NCI-H1105 treated with DMSO at 0.1 percent for 48 hours (cell line): ENCODE results near the gene MAP3K1.
"Not testable (repeated sequence)": the region's sequence is repeated elsewhere in the genome, so short reads cannot be mapped to it uniquely, and the experiment has no call there.

Source experiments
- DNase-seq: peaks from one replicate; lab custom pipeline; 2025; lab: John Stamatoyannopoulos, UW

MAP3K1 gene

DNA sequence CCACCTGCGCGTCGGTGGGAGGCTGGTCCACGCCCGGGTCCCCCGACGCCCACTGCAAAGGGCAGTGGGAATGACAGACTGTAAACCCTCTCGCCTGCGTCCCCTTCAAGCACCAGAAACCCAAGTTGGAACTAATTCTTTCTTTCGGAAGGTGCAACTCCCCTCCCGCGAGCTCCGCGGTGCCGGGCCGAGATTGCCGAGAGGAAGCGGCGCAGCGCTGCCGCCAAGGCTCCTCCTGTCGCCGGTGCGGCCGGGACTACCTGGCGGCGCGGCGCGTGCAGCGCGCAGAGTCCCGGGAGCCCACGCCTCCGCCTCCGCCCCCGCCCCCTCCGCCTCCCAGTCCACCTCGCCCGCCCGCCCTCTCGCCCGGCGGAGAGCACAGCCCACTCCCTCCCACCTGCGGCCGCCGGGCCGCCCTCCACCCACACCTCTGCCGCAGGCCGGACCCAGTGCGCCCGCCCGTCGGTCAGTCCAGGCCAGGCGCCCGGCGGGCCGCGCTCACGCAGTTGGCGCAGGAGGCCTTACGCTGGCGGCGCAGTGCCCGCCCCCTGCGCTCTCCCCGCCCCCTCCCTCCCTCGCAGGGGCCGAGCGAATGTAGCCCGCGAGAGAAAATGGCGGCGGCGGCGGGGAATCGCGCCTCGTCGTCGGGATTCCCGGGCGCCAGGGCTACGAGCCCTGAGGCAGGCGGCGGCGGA is at the start of gene MAP3K1:
Gene MAP3K1, plus strand, starts transcription at position 587 of the 695 bp plus-strand sequence. Its CDS starts 25 bp downstream, at position 612.
- peak; percentile 59 for DNase-seq

DNA sequence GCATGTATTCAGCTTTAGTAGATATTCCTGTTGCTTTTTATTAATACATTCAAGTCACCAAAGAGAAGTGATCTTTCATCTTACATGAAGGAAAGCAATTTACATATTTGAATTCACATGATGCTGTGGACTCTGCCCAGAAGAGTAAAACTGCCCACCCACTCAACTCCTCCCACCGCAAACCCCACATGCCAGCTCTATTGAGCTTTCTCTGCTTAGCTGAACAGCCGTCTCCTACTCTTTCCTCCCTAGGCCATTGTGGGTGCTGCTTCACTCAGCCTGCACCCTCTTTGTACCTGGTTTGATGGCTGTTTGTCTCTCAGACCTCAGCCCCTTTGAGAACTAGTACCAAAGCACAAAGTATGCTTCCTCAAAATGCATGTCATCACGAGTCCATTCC is 48.4 kb upstream of the MAP3K1 start:
- no peak for DNase-seq

DNA sequence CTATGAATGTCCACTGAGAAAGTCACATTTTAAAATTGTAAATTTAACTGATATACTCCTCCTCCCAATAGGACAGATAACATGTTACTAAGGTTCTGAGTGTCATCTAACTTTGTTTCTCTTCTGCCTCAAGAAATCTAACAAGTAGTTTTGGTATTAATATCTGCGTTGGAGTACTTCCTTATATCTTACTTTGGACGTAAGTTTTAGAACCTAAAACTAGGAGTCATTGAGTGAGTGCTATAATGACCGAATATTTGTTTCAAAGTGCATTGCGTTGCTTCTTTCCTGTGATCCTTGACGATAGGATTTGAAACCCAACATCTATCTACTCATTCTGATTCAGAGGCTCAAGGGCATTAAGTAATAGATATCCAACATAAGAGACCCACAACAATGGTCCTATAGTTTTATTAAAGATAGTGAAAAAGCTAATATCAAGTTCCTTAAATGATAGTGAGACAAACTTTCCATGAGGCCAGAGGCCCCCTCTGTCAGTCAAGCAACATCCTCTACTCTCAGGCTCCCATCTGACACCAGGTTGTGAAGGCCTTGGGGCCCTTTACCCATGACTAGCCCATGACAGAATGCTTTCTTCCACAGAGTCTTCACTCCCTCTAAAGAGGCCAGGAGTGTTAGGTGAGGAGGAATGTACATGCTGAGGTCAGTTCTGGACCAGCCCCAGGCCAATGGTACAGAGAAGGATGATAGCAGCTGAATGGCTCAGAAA is 45.3 kb upstream of the MAP3K1 start:
- DNase-seq, result no peak

GRCh38 chr5:56772767-56773166 is 42.6 kb upstream of the MAP3K1 start:
- DNase-seq, result no peak

GRCh38 chr5:56774957-56775356 is 40.4 kb upstream of the MAP3K1 start:
- no peak for DNase-seq

DNA sequence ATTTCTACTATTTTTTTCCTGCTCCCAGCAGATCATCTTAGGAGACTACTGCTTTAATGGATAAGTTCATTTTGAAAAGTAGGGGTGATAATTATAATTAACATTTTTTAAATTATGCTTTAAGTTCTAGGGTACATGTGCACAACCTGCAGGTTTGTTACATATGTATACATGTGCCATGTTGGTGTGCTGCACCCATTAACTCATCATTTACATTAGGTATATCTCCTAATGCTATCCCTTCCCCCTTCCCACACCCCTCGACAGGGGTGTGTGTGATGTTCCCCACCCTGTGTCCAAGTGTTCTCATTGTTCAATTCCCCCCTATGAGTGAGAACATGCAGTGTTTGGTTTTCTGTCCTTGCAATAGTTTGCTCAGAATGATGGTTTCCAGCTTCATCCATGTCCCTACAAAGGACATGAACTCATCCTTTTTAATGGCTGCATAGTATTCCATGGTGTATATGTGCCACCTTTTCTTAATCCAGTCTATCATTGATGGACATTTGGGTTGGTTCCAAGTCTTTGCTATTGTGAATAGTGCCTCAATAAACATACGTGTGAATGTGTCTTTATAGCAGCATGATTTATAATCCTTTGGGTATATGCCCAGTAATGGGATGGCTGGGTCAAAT is 39.0 kb upstream of the MAP3K1 start:
- not testable (repeated sequence) for DNase-seq

DNA sequence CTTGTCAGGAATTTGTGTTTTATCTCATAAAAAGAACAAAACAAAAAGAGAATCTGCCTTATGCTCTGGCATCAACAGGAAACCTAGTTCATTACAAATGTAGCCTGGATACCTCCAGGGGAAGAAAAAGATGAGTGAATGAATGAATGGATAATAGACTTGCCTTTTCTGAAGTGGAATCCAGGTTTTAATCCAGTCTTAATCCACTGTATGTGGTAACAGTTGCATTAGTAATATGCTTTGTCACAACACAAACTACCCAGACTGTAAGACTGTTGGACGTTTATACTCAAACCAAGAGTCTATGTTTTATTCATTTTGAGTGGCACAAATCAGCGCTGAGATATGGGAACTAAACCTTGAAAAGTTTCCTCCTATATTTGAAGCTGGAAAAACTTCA is 32.1 kb upstream of the MAP3K1 start:
- no peak for DNase-seq

- DNase-seq, result no peak
Measured at GRCh38 chr5:56786346-56786745, 29.0 kb upstream of the MAP3K1 start.

DNA sequence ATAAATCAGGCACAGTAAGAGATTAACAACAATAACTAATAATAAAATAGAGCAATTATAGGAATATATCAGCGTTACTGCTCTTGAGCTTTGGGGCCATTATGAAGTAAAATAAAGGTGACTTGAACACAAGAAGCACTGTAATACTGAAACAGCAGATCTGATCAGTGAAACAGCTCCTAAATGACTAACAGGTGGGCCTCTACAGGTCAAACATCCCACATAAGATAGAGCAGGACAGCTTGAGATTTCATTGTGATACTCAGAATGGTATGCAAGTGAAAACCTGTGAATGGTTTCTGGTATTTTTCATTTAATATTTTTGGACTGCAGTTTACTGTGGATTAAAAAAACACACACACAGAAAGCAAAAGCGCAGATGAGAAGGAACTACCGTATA is 24.0 kb upstream of the MAP3K1 start:
- no peak for DNase-seq

DNA sequence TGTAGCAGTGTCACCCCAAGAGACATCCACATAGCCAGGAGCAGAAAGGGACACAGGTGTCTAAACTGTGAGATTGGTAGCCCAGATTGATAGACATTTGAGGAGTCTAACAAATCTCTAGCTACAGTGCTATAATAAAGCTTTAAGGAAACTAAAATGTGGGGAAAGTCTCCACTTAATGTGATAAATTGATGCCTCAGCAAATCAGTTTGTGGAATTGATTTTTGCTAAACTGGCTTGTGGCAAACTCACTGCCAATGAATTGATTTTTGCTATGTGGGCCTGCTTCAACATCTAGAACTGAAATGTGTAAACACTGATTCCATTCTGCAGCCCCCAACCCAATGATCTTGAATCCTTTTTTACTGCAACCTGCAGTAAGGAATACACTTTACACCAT is 16.8 kb upstream of the MAP3K1 start:
- no peak for DNase-seq

- no peak for DNase-seq
Measured at GRCh38 chr5:56800186-56800585, 15.2 kb upstream of the MAP3K1 start.

DNA sequence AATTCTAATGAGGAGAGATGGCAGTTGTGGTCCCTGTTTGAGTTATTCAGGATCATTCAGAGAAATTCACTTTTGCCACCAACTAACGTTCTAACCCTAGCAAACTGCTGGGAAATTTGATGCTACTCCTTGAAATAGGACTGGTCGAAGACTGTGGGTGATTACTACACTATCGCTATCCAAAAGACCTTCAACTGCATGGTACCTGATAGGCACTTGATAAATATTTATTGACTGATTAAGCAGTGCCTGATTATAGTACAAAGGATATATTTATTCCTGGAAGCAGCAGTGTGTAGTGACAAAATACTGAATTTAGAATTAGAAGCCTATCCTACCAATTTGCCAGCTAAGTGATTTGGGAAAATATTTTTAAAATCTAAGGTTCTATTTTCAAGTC is 14.1 kb upstream of the MAP3K1 start:
- DNase-seq, result no peak

GRCh38 chr5:56802205-56802604 is 13.1 kb upstream of the MAP3K1 start:
- DNase-seq, result no peak

- DNase-seq, result no peak
Measured at GRCh38 chr5:56803025-56803424, 12.3 kb upstream of the MAP3K1 start.

GRCh38 chr5:56803894-56804293 is 11.5 kb upstream of the MAP3K1 start:
- no peak for DNase-seq

GRCh38 chr5:56807679-56808078 is 7.7 kb upstream of the MAP3K1 start:
- DNase-seq, result no peak

DNA sequence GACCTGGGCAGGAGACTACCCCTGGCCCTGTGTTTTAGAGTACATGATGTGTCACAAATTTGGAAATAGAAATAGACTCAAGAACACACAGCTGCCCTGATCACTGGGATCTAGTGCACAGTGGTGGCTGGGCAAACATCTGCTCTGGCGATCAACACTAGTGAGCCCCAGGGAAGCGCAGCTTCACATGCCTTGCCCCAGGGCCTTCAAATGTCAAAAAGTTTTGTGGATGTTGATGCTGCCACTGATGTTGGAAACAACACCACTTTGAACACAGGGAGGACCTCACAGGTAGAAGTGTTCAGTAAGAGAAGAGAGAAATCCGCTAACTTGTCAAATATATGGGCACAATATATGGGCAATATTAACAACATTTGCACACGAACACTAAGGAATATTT is 7.1 kb upstream of the MAP3K1 start:
- DNase-seq, result no peak

DNA sequence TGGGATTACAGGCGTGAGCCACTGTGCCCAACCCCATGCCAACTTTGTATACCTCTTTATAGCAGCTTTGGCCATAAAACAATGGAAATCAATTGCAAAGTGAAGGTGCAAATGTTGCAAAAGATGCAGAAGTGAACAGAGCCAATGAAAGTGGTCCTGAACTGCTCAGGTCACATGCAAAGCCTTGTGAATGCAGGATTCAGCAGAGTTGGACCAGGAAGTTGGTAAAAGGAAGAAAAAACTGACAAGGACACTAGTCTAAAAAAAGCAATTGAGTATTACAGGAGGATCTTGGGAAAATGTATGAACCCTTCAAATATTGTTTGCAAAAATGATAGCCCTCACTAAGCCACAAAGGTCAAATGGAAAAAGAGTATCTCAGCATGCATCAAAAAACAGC is 4.5 kb upstream of the MAP3K1 start:
- no peak for DNase-seq

GRCh38 chr5:56812110-56812509 is 3.2 kb upstream of the MAP3K1 start:
- DNase-seq, result no peak

- no peak for DNase-seq
Measured at GRCh38 chr5:56813302-56813701, 2.0 kb upstream of the MAP3K1 start.

DNA sequence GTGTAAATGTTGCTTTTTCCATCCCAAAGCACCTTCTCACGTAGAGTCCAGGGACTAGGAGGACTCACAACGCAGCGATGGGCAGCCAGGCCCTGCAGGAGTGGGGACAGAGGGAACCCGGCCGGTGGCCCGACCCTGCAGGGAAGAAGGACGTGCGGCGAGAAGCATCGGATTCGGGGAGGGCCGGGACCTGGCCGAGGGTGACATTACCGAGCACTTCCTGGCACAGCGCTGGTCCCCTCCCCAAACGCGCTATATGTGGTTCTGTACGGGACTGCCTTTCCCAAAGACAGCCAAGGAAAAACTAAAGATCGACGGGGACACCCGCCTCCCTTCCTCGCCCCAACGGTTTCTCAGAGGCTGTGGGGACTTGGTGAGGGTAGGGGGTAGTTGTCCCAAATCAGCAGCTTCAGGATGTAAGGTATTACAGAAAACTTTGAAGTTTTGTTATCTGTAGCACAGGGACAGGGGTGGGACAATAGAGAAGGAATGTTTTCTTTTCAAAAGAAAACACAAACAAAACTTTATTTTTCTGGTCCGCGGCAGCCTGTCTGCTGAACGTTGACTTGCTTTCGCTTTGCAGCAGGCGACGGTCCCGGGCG is 887 bp upstream of the MAP3K1 start:
- DNase-seq, result no peak

GRCh38 chr5:56815658-56816545 is 553 bp downstream of the MAP3K1 start:
- no peak for DNase-seq
